Stimulated activated CD8-positive, alpha-beta memory T cell treated with anti-CD3 and anti-CD28 coated beads, Interleukin-4, amount 100 ng/mL, for 48 hours (primary cell): ENCODE measurements around the gene COL1A1.

ENCODE experiments used
- DNase-seq: peaks from one replicate; pipeline ENCODE4 v3.0.0-alpha.2; 2020

Gene COL1A1

GRCh38 chr17:50201276-50201854 is at the start of gene COL1A1:
COL1A1 (minus strand) TSS chr17:50201631; CDS start chr17:50201513, 118 bp downstream.
- no peak for DNase-seq

- DNase-seq: no peak
Measured at GRCh38 chr17:50248255-50248654, 46.8 kb upstream of the COL1A1 start.

- DNase-seq: no peak
Measured at GRCh38 chr17:50244771-50245170, 43.3 kb upstream of the COL1A1 start.

- no peak for DNase-seq
Measured at GRCh38 chr17:50241431-50241830, 40.0 kb upstream of the COL1A1 start.

GRCh38 chr17:50240851-50241250 is 39.4 kb upstream of the COL1A1 start:
- DNase-seq: no peak

GRCh38 chr17:50239937-50240336 is 38.5 kb upstream of the COL1A1 start:
- no peak for DNase-seq

GRCh38 chr17:50238601-50239280 is 37.3 kb upstream of the COL1A1 start:
- no peak for DNase-seq

GRCh38 chr17:50237901-50238300 is 36.5 kb upstream of the COL1A1 start:
- no peak for DNase-seq

GRCh38 chr17:50234581-50234980 is 33.1 kb upstream of the COL1A1 start:
- DNase-seq: no peak

GRCh38 chr17:50225701-50226240 is 24.3 kb upstream of the COL1A1 start:
- DNase-seq: no peak

- no peak for DNase-seq
Measured at GRCh38 chr17:50222922-50223321, 21.5 kb upstream of the COL1A1 start.

GRCh38 chr17:50221864-50222545 is 20.6 kb upstream of the COL1A1 start:
- DNase-seq: no peak

GRCh38 chr17:50221266-50221863 is 19.9 kb upstream of the COL1A1 start:
- no peak for DNase-seq

GRCh38 chr17:50220811-50221210 is 19.4 kb upstream of the COL1A1 start:
- DNase-seq: no peak

- DNase-seq: no peak
Measured at GRCh38 chr17:50219939-50220465, 18.6 kb upstream of the COL1A1 start.

GRCh38 chr17:50219342-50219741 is 17.9 kb upstream of the COL1A1 start:
- no peak for DNase-seq

GRCh38 chr17:50218771-50219315 is 17.4 kb upstream of the COL1A1 start:
- no peak for DNase-seq

- DNase-seq: no peak
Measured at GRCh38 chr17:50218071-50218759, 16.8 kb upstream of the COL1A1 start.

GRCh38 chr17:50217591-50217990 is 16.2 kb upstream of the COL1A1 start:
- DNase-seq: no peak

GRCh38 chr17:50214976-50215760 is 13.7 kb upstream of the COL1A1 start:
- no peak for DNase-seq
